K562 (cell line): ENCODE results near the gene KRT31. TPM values are rescaled to one million over a fixed set of nuclear protein-coding genes. Genes with fewer than 3 reads are reported as not detected.
A peak's percentile ranks its signal among the peaks of the same experiment; 100 is the strongest.

Source experiments
- ATAC-seq: fragments of 200-7000 bp; cut with Tn5 transposase; 3 replicates; pipeline ENCODE4 v1.9.1; 2020; ENCODE audit warnings: moderate library complexity
- BruUV-seq: library from RNA; stranded (reverse); fragments of 400-500 nt; replicated peaks from 2 replicates; lab custom pipeline; 2021; lab: Mats Ljungman, UMichigan
- CTCF ChIA-PET: fragments of 300-600 bp; formaldehyde crosslinking; extraction: SDS; loops from one replicate; lab custom pipeline; 2021; ENCODE audit warnings: low intra/inter-chr PET ratio; lab: Yijun Ruan, JAX
- POLR2A ChIA-PET: fragments of 300-600, 350-650 bp; sonication (Branson Sonifier 250); formaldehyde crosslinking; extraction: SDS; loops from one replicate; lab custom pipeline; 2021; ENCODE audit warnings: antibody characterized with exemption, inconsistent platforms; lab: Yijun Ruan, JAX
- DNase-seq, 4 experiments: peaks; one replicate each; pipeline versions ENCODE4 v3.0.0 to v3.0.0-alpha.2; 2011 to 2018; ENCODE audit warnings: low spot score in 3 of 4, mixed read lengths in 3 of 4; ENCODE audit errors: extremely low read depth in 1 of 4
- FAIRE-seq: peaks from 2 replicates; lab custom pipeline; 2011; peaks lifted over from hg19 to GRCh38; lab: Jason Lieb, UNC
- H2AFZ ChIP-seq: 2 replicates; pipeline ENCODE4 v1.6.0; 2011; ENCODE audit warnings: low read depth, low read length, control low read depth, inconsistent platforms
- H3K27ac ChIP-seq: fragments of 200-600 bp; 3 replicates; pipeline ENCODE4 v1.8.0; 2011; ENCODE audit warnings: low read depth, mild to moderate bottlenecking, control low read depth, inconsistent platforms, low read length, moderate library complexity, mixed read lengths; ENCODE audit errors: extremely low read depth
- H3K27me3 ChIP-seq, 2 experiments: fragments of 300-600 bp in 1 of 2; 2 replicates in 1 of 2; 3 replicates in 1 of 2; pipeline versions ENCODE4 v1.6.0 to v1.8.0; 2011; ENCODE audit warnings: inconsistent platforms in 2 of 2, low read length in 2 of 2, mild to moderate bottlenecking in 1 of 2, mixed read lengths in 1 of 2, moderate library complexity in 1 of 2; ENCODE audit not compliant: control insufficient read depth in 2 of 2, insufficient read depth in 2 of 2
- H3K36me3 ChIP-seq: fragments of 300-600 bp; 3 replicates; pipeline ENCODE4 v1.8.0; 2011; ENCODE audit warnings: mild to moderate bottlenecking, low read length, inconsistent platforms; ENCODE audit not compliant: control insufficient read depth, insufficient read depth
- H3K4me1 ChIP-seq, 2 experiments: fragments of 200-600 bp in 1 of 2; replicated peaks in 1 of 2; 2 replicates in 1 of 2; 3 replicates in 1 of 2; pipeline versions ENCODE4 v1.5.1 to v1.8.0; 2011; ENCODE audit warnings: inconsistent platforms in 2 of 2, low read length in 2 of 2, mild to moderate bottlenecking in 1 of 2, mixed read lengths in 1 of 2, moderate library complexity in 1 of 2; ENCODE audit not compliant: control insufficient read depth in 2 of 2, insufficient read depth in 2 of 2
- H3K4me2 ChIP-seq: 2 replicates; pipeline ENCODE4 v1.6.1; 2011; ENCODE audit warnings: low read length, control low read depth, inconsistent platforms, mixed read lengths; ENCODE audit not compliant: insufficient read depth
- H3K4me3 ChIP-seq: fragments of 200-600 bp; sonication (generic), shearing (Covaris generic); 2 replicates; pipeline ENCODE4 v1.5.1; 2016; ENCODE audit warnings: control low read depth, inconsistent platforms
- H3K79me2 ChIP-seq: fragments of 200-600 bp; 3 replicates; pipeline ENCODE4 v1.8.0; 2011; ENCODE audit warnings: low read length, inconsistent platforms; ENCODE audit not compliant: control insufficient read depth, insufficient read depth
- H3K9ac ChIP-seq, 2 experiments: 2 replicates each; pipeline versions ENCODE4 v1.6.0 to v1.6.1; 2011; ENCODE audit warnings: low read depth in 2 of 2, low read length in 2 of 2, control low read depth in 1 of 2, inconsistent platforms in 1 of 2, mild to moderate bottlenecking in 1 of 2, mixed read lengths in 1 of 2; ENCODE audit not compliant: insufficient read depth in 1 of 2
- H3K9me1 ChIP-seq: one replicate; pipeline ENCODE4 v1.6.0; 2011; ENCODE audit warnings: inconsistent platforms, mild to moderate bottlenecking, low read length, moderate library complexity; ENCODE audit not compliant: control insufficient read depth, insufficient read depth
- H3K9me3 ChIP-seq: replicated peaks from 2 replicates; pipeline ENCODE4 v1.5.1; 2011; ENCODE audit warnings: low read depth, low read length, inconsistent platforms; ENCODE audit not compliant: control insufficient read depth, insufficient read depth
- H4K20me1 ChIP-seq: replicated peaks from 2 replicates; pipeline ENCODE4 v1.6.1; 2011; ENCODE audit warnings: low read length, inconsistent platforms, mixed read lengths; ENCODE audit not compliant: control insufficient read depth, insufficient read depth
- ARHGAP35 ChIP-seq: fragments of 450-650 bp; IDR thresholded peaks from 2 replicates; pipeline ENCODE4 v1.6.1; 2018; ENCODE audit not compliant: partially characterized antibody
- MAFG ChIP-seq: fragments of 450-650 bp; conservative IDR thresholded peaks from 2 replicates; pipeline ENCODE4 v1.6.1; 2016; ENCODE audit warnings: missing genetic modification characterization, missing compliant biosample characterization
- MTF1 ChIP-seq: fragments of 250-450 bp; sonication (Bioruptor Pico); IDR thresholded peaks from 2 replicates; pipeline ENCODE4 v1.9.0; 2021; ENCODE audit warnings: moderate library complexity, mild to moderate bottlenecking, inconsistent platforms, borderline replicate concordance
- SPI1 ChIP-seq: IDR thresholded peaks from 2 replicates; pipeline ENCODE4 v1.6.1; 2011; ENCODE audit warnings: low read depth, low read length, control low read depth, borderline replicate concordance
- ZBTB49 ChIP-seq: sonication (generic); formaldehyde crosslinking; IDR thresholded peaks from 2 replicates; pipeline ENCODE4 v1.8.0; 2022; ENCODE audit warnings: missing genetic modification reagents, mild to moderate bottlenecking, borderline replicate concordance
- ZNF507 ChIP-seq: conservative IDR thresholded peaks from 2 replicates; pipeline ENCODE4 v1.6.1; 2017; ENCODE audit warnings: missing genetic modification characterization, missing compliant biosample characterization
- WGBS: fragments of 100-300 bp; shearing (Covaris generic); methylation state at CpG from one replicate; pipeline ENCODE4 v1.1.6; 2016; ENCODE audit warnings: low coverage, mixed read lengths; ENCODE audit not compliant: insufficient coverage; ENCODE audit errors: missing lambda C conversion rate; 5-methylcytosine and 5-hydroxymethylcytosine counted together
- in situ Hi-C: fragments of 300-500 bp; cut with MboI; formaldehyde crosslinking; loops from 4 replicates; pipeline ENCODE4 v1.15.0; 2018; ENCODE audit warnings: inconsistent platforms, mixed read lengths
- intact Hi-C: fragments of 100-400 bp; cut with micrococcal nuclease; formaldehyde crosslinking; loops from 2 replicates; pipeline ENCODE4 v1.14.2; 2022
- polyA plus RNA-seq, 8 experiments: library from polyadenylated mRNA; depleted of rRNA in 4 of 8; stranded (reverse) in 5 of 8; unstranded in 3 of 8; fragments of >200 nt; fragmentation: Nextera tagmentation in 2 of 8; fragmentation: Illumina TruSeq in 1 of 8; extraction: Ambion mirVana in 2 of 8; extraction: Trizol in 1 of 8; gene quantifications; 2 replicates each; pipeline versions ENCODE4 v1.2.1 to v1.2.3, GENCODE V29; 2011 to 2014; ENCODE audit warnings: inconsistent platforms in 1 of 8, missing spikeins in 1 of 8
- total RNA-seq, 7 experiments: library from RNA; depleted of rRNA in 6 of 7; stranded (reverse); fragments of >200 nt in 6 of 7; fragmentation: Illumina TruSeq in 2 of 7; extraction: Trizol in 2 of 7; gene quantifications; 2 replicates each; pipeline versions ENCODE4 v1.2.1 to v1.2.3, GENCODE V29; 2011 to 2021; ENCODE audit warnings: low replicate concordance in 1 of 7

KRT31 gene
- total and polyA plus RNA-seq, 9 of the 15 experiments (the other 6 are each of a cell fraction or from before 2014, with no cell fraction given), result not detected

DNA sequence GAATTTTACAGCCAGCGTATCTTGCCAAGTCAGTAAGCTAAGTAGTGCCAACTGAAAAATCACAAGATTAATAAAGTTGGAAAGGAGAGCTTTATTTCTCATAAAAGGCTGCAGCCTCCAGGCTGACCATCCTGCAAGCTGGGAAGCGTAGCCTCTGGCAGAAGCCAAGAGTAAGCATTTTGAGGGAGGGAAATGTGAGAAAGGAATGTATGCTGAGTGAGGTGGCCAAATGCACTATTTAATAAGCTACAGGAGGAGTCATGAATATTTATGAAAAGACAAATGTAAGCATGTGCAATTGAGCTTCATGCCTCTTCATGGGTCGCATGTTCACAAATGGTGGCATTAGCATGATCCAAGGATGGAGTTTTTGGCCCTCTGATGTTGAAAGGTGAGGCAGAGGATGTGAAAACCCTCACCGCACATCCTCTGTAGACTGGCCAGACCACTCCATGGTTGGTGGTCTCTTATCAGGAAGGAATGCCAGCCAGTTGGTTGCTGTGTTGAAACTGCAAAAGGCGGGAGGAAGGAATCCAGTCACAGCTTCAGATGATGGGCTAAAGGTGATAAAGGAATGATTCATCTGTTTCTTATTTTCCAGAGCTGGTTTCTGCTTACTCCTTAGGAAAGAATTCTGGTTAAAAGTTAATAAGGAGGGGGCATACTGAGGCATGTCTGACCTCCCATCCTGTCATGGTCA, 37.0 kb downstream of the KRT31 start (continued):
- TF ChIP-seq ZNF507 (tag), result no peak

GRCh38 chr17:41354536-41354935, 42.9 kb downstream of the KRT31 start:
- no peaks in the 10 kb centered on the region for H3K4me1 ChIP-seq
- H3K79me2 ChIP-seq, result no peaks in the 10 kb centered on the region
- ATAC-seq, result no peak
- intact Hi-C loops, result no loop called here
- H3K9ac ChIP-seq, result no peak overlapping the region
- H2AFZ ChIP-seq, result no peak overlapping the region
- H3K9me3 ChIP-seq, result no peaks in the 10 kb centered on the region
- H3K4me3 ChIP-seq, result no peak overlapping the region
- no peak for FAIRE-seq
- in situ Hi-C loops, result no loop called here
- no peak overlapping the region for H3K4me2 ChIP-seq
- POLR2A ChIA-PET, result interaction anchor here (0.8 kb wide), 1 partner anchor 258 kb away, joined by 3 read pairs; no protein-coding TSS in a partner anchor
- no peaks in the 10 kb centered on the region for H3K9me1 ChIP-seq
- H4K20me1 ChIP-seq, result no peaks in the 10 kb centered on the region
- DNase-seq, result no peak
- H3K27ac ChIP-seq, result no peak overlapping the region
- TF ChIP-seq MTF1 (CRISPR knock-in tag) (no peak), SPI1 (peak; percentile 55; the same call in 1 of the 2 replicates), ZBTB49 (no peak), ARHGAP35 (no peak), MAFG (no peak)
- TF ChIP-seq, all 486 proteins: peak for 1
- Histone ChIP-seq H3K36me3 (no peaks in the 10 kb centered on the region), H3K27me3 (no peaks in the 10 kb centered on the region)
- no TSS peak for BruUV-seq
- WGBS, result 0% methylated on average over 4 of the region's 4 CpGs
- CTCF ChIA-PET, result no interaction called here
